ENCODE measurements around the gene STXBP2.

DNA sequence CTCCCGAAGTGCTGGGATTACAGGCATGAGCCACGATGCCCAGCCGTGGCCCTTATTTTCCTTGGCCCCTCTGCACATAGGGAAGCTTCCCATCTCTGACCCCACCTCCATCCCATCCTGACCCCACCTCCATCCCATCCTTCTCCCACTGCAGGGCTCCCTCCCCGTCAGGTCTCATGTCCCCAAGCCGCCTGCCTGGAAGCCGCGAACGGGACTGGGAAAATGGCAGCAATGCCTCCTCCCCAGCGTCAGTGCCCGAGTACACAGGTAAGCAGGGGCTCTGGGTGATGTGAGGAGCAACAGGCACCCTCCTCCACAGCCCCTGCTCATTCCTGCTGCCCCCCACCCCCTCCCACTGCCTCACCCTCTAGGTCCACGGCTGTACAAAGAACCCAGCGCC lies 19.7 kb upstream of the STXBP2 start:
- TF ChIP-seq, protein P1, sequence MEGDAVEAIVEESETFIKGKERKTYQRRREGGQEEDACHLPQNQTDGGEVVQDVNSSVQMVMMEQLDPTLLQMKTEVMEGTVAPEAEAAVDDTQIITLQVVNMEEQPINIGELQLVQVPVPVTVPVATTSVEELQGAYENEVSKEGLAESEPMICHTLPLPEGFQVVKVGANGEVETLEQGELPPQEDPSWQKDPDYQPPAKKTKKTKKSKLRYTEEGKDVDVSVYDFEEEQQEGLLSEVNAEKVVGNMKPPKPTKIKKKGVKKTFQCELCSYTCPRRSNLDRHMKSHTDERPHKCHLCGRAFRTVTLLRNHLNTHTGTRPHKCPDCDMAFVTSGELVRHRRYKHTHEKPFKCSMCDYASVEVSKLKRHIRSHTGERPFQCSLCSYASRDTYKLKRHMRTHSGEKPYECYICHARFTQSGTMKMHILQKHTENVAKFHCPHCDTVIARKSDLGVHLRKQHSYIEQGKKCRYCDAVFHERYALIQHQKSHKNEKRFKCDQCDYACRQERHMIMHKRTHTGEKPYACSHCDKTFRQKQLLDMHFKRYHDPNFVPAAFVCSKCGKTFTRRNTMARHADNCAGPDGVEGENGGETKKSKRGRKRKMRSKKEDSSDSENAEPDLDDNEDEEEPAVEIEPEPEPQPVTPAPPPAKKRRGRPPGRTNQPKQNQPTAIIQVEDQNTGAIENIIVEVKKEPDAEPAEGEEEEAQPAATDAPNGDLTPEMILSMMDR (conservative IDR thresholded peaks at IDR 0.05 in 1 of 2, IDR thresholded peaks at IDR 0.05 in 1 of 2; ENCODE audit: extremely low read depth in 1 of 2, insufficient read depth in 1 of 2, low read depth in 1 of 2, low read length in 2 of 2) = no peak
- TF ChIP-seq EZH2 (IDR thresholded peaks at IDR 0.05; ENCODE audit: borderline replicate concordance, low read length) = no peak
